ENCODE data around the gene SORCS2. TPM values are rescaled to one million over a fixed set of nuclear protein-coding genes. Genes with fewer than 3 reads are reported as not detected.

Gene SORCS2
- total RNA-seq, 2 donors from 2014 or later: 0.54 to 0.74 TPM

- intact Hi-C loops (cut with DNase I): no loop called here
- H3K27me3 ChIP-seq: no peaks in the 10 kb centered on the region
- no peaks in the 10 kb centered on the region for H3K9me3 ChIP-seq
- no peak for TF ChIP-seq CTCF (IDR thresholded peaks at IDR 0.05)
- no peak overlapping the region for H3K4me3 ChIP-seq
- no peaks in the 10 kb centered on the region for H3K36me3 ChIP-seq
- no peak for DNase-seq
- H3K9ac ChIP-seq (ENCODE audit: low read depth in 2 of 2, low read length in 2 of 2): no peak overlapping the region
- no peaks in the 10 kb centered on the region for H3K4me1 ChIP-seq
- no peak overlapping the region for H3K27ac ChIP-seq
Observed at GRCh38 chr4:7553280-7553679, 360.9 kb downstream of the SORCS2 start.

- no peak for TF ChIP-seq CTCF (IDR thresholded peaks at IDR 0.05)
- H3K4me3 ChIP-seq: no peak overlapping the region
- intact Hi-C loops (cut with DNase I): no loop called here
- H3K9ac ChIP-seq (ENCODE audit: low read depth in 2 of 2, low read length in 2 of 2): no peak overlapping the region
- H3K36me3 ChIP-seq: no peaks in the 10 kb centered on the region
- no peaks in the 10 kb centered on the region for H3K27me3 ChIP-seq
- no peak overlapping the region for H3K27ac ChIP-seq
- no peaks in the 10 kb centered on the region for H3K4me1 ChIP-seq
- no peak for DNase-seq
- no peaks in the 10 kb centered on the region for H3K9me3 ChIP-seq
Observed at GRCh38 chr4:7554905-7555304, 362.6 kb downstream of the SORCS2 start.

- Histone ChIP-seq H3K36me3 (no peaks in the 10 kb centered on the region), H3K27ac (no peak overlapping the region), H3K9ac (ENCODE audit: low read depth in 2 of 2, low read length in 2 of 2) (no peak overlapping the region), H3K4me1 (no peaks in the 10 kb centered on the region), H3K4me3 (no peak overlapping the region), H3K27me3 (no peaks in the 10 kb centered on the region), H3K9me3 (no peaks in the 10 kb centered on the region)
- TF ChIP-seq CTCF (IDR thresholded peaks at IDR 0.05): no peak
- DNase-seq: no peak
- intact Hi-C loops (cut with DNase I): no loop called here
Observed at GRCh38 chr4:7556558-7556957, 364.2 kb downstream of the SORCS2 start.

- intact Hi-C loops (cut with DNase I): no loop called here
- Histone ChIP-seq H3K27ac (no peak overlapping the region), H3K4me3 (no peak overlapping the region), H3K9me3 (no peaks in the 10 kb centered on the region), H3K4me1 (no peaks in the 10 kb centered on the region), H3K27me3 (no peaks in the 10 kb centered on the region), H3K9ac (ENCODE audit: low read depth in 2 of 2, low read length in 2 of 2) (no peak overlapping the region), H3K36me3 (no peaks in the 10 kb centered on the region)
- no peak for DNase-seq
- TF ChIP-seq CTCF (IDR thresholded peaks at IDR 0.05): no peak
Observed at GRCh38 chr4:7557456-7557855, 365.1 kb downstream of the SORCS2 start.

GRCh38 chr4:7558436-7558835 is 366.1 kb downstream of the SORCS2 start:
- Histone ChIP-seq H3K4me3 (no peak overlapping the region), H3K9me3 (no peaks in the 10 kb centered on the region), H3K9ac (ENCODE audit: low read depth in 2 of 2, low read length in 2 of 2) (no peak overlapping the region), H3K27ac (no peak overlapping the region), H3K36me3 (no peaks in the 10 kb centered on the region), H3K4me1 (no peaks in the 10 kb centered on the region), H3K27me3 (no peaks in the 10 kb centered on the region)
- TF ChIP-seq CTCF (IDR thresholded peaks at IDR 0.05): no peak
- intact Hi-C loops (cut with DNase I): no loop called here
- no peak for DNase-seq

- H3K9ac ChIP-seq (ENCODE audit: low read depth in 2 of 2, low read length in 2 of 2): no peak overlapping the region
- no peaks in the 10 kb centered on the region for H3K36me3 ChIP-seq
- H3K9me3 ChIP-seq: no peaks in the 10 kb centered on the region
- no peak overlapping the region for H3K4me3 ChIP-seq
- no peaks in the 10 kb centered on the region for H3K27me3 ChIP-seq
- intact Hi-C loops (cut with DNase I): no loop called here
- H3K4me1 ChIP-seq: no peaks in the 10 kb centered on the region
- TF ChIP-seq CTCF (IDR thresholded peaks at IDR 0.05): no peak
- H3K27ac ChIP-seq: no peak overlapping the region
- DNase-seq: no peak
Observed at GRCh38 chr4:7559316-7559715, 367.0 kb downstream of the SORCS2 start.
